Activated CD8-positive, alpha-beta T cell treated with anti-CD3 and anti-CD28 coated beads for 36 hours (primary cell): Measurements from ENCODE around the gene MACROD2. TPM values are rescaled to one million over a fixed set of nuclear protein-coding genes. Genes with fewer than 3 reads are reported as not detected.

ENCODE experiments used
- ATAC-seq: fragments of 200-7000 bp; cut with Tn5 transposase; one replicate; pipeline ENCODE4 v1.10.0; 2021; ENCODE audit warnings: mild to moderate bottlenecking, moderate library complexity
- CTCF ChIA-PET: fragments of 350-600 bp; sonication (Branson Sonifier 250); formaldehyde crosslinking; loops from one replicate; lab custom pipeline; 2021; ENCODE audit warnings: antibody characterized with exemption; lab: Charles Lee
- POLR2A ChIA-PET: fragments of 350-600 bp; sonication (Branson Sonifier 250); formaldehyde crosslinking; loops from one replicate; lab custom pipeline; 2021; ENCODE audit warnings: antibody characterized with exemption; lab: Charles Lee
- DNase-seq: peaks from one replicate; pipeline ENCODE4 v3.0.0-alpha.2; 2020
- H3K27ac Mint-ChIP-seq: one replicate; pipeline ENCODE4 v1.8.0; 2021; ENCODE audit warnings: mild to moderate bottlenecking, mixed read lengths
- H3K27me3 Mint-ChIP-seq: one replicate; pipeline ENCODE4 v1.8.0; 2021; ENCODE audit warnings: mixed read lengths
- H3K36me3 Mint-ChIP-seq: one replicate; pipeline ENCODE4 v1.8.0; 2021; ENCODE audit warnings: low read depth, mixed read lengths
- H3K4me1 Mint-ChIP-seq: one replicate; pipeline ENCODE4 v1.8.0; 2021; ENCODE audit warnings: low read depth, mixed read lengths
- H3K4me3 Mint-ChIP-seq: one replicate; pipeline ENCODE4 v1.8.0; 2021; ENCODE audit warnings: mild to moderate bottlenecking, moderate library complexity, mixed read lengths
- H3K9me3 Mint-ChIP-seq: one replicate; pipeline ENCODE4 v1.8.0; 2021; ENCODE audit warnings: mixed read lengths
- intact Hi-C: fragments of 100-400 bp; cut with micrococcal nuclease; formaldehyde crosslinking; loops from one replicate; pipeline ENCODE4 v1.10.0; 2022
- total RNA-seq, 2 experiments: library from RNA; stranded (reverse); gene quantifications; one replicate each; pipeline ENCODE4 v1.2.3, GENCODE V29; 2021
- TF ChIP-seq, protein P1 (sequence below): fragments of 200-600 bp; IDR thresholded peaks from one replicate; pipeline ENCODE4 v1.8.0; 2022; ENCODE audit warnings: antibody characterized with exemption, mild to moderate bottlenecking

Gene MACROD2
- total RNA-seq, 2 experiments from 2014 or later, result not detected

GRCh38 chr20:16100111-16100510 lies 2104.8 kb downstream of the MACROD2 start:
- Mint-ChIP-seq H3K4me3 (no peak overlapping the region), H3K27me3 (no peaks in the 10 kb centered on the region), H3K36me3 (no peaks in the 10 kb centered on the region), H3K9me3 (no peaks in the 10 kb centered on the region), H3K27ac (no peak overlapping the region), H3K4me1 (no peaks in the 10 kb centered on the region)
- TF ChIP-seq, protein P1, sequence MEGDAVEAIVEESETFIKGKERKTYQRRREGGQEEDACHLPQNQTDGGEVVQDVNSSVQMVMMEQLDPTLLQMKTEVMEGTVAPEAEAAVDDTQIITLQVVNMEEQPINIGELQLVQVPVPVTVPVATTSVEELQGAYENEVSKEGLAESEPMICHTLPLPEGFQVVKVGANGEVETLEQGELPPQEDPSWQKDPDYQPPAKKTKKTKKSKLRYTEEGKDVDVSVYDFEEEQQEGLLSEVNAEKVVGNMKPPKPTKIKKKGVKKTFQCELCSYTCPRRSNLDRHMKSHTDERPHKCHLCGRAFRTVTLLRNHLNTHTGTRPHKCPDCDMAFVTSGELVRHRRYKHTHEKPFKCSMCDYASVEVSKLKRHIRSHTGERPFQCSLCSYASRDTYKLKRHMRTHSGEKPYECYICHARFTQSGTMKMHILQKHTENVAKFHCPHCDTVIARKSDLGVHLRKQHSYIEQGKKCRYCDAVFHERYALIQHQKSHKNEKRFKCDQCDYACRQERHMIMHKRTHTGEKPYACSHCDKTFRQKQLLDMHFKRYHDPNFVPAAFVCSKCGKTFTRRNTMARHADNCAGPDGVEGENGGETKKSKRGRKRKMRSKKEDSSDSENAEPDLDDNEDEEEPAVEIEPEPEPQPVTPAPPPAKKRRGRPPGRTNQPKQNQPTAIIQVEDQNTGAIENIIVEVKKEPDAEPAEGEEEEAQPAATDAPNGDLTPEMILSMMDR, result no peak
- CTCF ChIA-PET, result no interaction called here
- intact Hi-C loops, result no loop called here
- POLR2A ChIA-PET, result no interaction called here
- ATAC-seq (no peak), DNase-seq (no peak)

- ATAC-seq, result no peak
Measured at GRCh38 chr20:16100767-16101166, 2105.5 kb downstream of the MACROD2 start.

More at GRCh38 chr20:16100767-16101166, 2105.5 kb downstream of the MACROD2 start:
- Mint-ChIP-seq H3K27me3 (no peaks in the 10 kb centered on the region), H3K9me3 (peaks cover 2% of the 10 kb centered on the region), H3K36me3 (no peaks in the 10 kb centered on the region), H3K4me3 (no peak overlapping the region), H3K4me1 (no peaks in the 10 kb centered on the region), H3K27ac (no peak overlapping the region)
- DNase-seq, result no peak
- CTCF ChIA-PET, result no interaction called here
- TF ChIP-seq, protein P1, result no peak
- POLR2A ChIA-PET, result interaction anchor here (0.6 kb wide), 1 partner anchor 278 kb away, joined by 3 read pairs; no protein-coding TSS in a partner anchor
- intact Hi-C loops, result no loop called here

Other genes with a start within 250 kb of the MACROD2 start
- gene ESF1, start 210.6 kb upstream of the MACROD2 start, total RNA-seq, result 10 to 100 TPM; 19.9 to 20.4 TPM
- gene NDUFAF5, start 210.5 kb upstream of the MACROD2 start, total RNA-seq, result 10 to 100 TPM; 25.9 to 28.4 TPM
- gene SEL1L2, start 4.9 kb upstream of the MACROD2 start, total RNA-seq, result not detected